Measurements from ENCODE around the gene SLC1A5.

GRCh38 chr19:46733690-46734292 lies 54.6 kb downstream of the SLC1A5 start:
- no peak for TF ChIP-seq EZH2 (IDR thresholded peaks at IDR 0.05; ENCODE audit: insufficient read depth, poor library complexity, severe bottlenecking)
- no peak for TF ChIP-seq EZH2phosphoT487 (IDR thresholded peaks at IDR 0.05; ENCODE audit: insufficient read depth, low read depth)

Measured in GM23248 (cell line).